Kidney (tissue), 14 donors: ENCODE results near the gene ZC3H14. TPM values are rescaled to one million over a fixed set of nuclear protein-coding genes. Genes with fewer than 3 reads are reported as not detected.

Experiments
- DNase-seq, 5 donors: peaks; one replicate each; pipeline ENCODE4 v3.0.0-alpha.2; 2013 to 2020
- FAIRE-seq: peaks from 2 replicates; lab custom pipeline; 2012; peaks lifted over from hg19 to GRCh38; lab: Jason Lieb, UNC
- H3K27ac ChIP-seq, 2 donors: one replicate each; pipeline ENCODE4 v1.7.0; 2013; ENCODE audit warnings: low read depth in 2 of 2, low read length in 2 of 2, inconsistent platforms in 1 of 2
- H3K27me3 ChIP-seq: one replicate; pipeline ENCODE4 v1.7.1; 2013; ENCODE audit warnings: low read length, inconsistent platforms; ENCODE audit not compliant: control insufficient read depth, insufficient read depth
- H3K36me3 ChIP-seq, 3 donors: one replicate each; pipeline versions ENCODE4 v1.7.0 to v1.7.1; 2013; ENCODE audit warnings: low read length in 3 of 3, control low read depth in 1 of 3, inconsistent platforms in 1 of 3; ENCODE audit not compliant: insufficient read depth in 3 of 3, control insufficient read depth in 2 of 3
- H3K4me1 ChIP-seq, 3 donors: one replicate each; pipeline versions ENCODE4 v1.7.0 to v1.7.1; 2013; ENCODE audit warnings: low read length in 3 of 3, inconsistent platforms in 1 of 3, low read depth in 1 of 3; ENCODE audit not compliant: control insufficient read depth in 2 of 3, insufficient read depth in 2 of 3
- H3K4me3 ChIP-seq, 3 donors: one replicate each; pipeline versions ENCODE4 v1.7.0 to v1.8.1; 2013; ENCODE audit warnings: low read length in 3 of 3, control low read depth in 1 of 3, inconsistent platforms in 1 of 3
- H3K9ac ChIP-seq, 3 donors: one replicate each; pipeline versions ENCODE4 v1.7.0 to v1.7.1; 2013; ENCODE audit warnings: low read length in 3 of 3, control low read depth in 1 of 3, inconsistent platforms in 1 of 3
- H3K9me3 ChIP-seq, 3 donors: one replicate each; pipeline versions ENCODE4 v1.7.0 to v1.7.1; 2013; ENCODE audit warnings: low read length in 3 of 3, control low read depth in 1 of 3, inconsistent platforms in 1 of 3; ENCODE audit not compliant: control insufficient read depth in 2 of 3, insufficient read depth in 1 of 3
- intact Hi-C: fragments of 100-400 bp; cut with DNase I; formaldehyde crosslinking; loops from one replicate; pipeline ENCODE4 v1.11.1; 2022
- polyA plus RNA-seq: library from polyadenylated mRNA; stranded (reverse); fragments of 350-450 nt; fragmentation: Illumina TruSeq; extraction: RNeasy Lipid Tissue Mini Kit (QIAGEN cat#74804); gene quantifications from one replicate; pipeline ENCODE4 v1.2.3, GENCODE V29; 2014; ENCODE audit warnings: low read depth, low replicate concordance; ENCODE audit not compliant: insufficient read depth
- total RNA-seq: library from RNA; stranded (reverse); fragmentation: NEBNext Ultra II Directional; extraction: Animal tissue kit (Norgen Biotek cat#: 25700); gene quantifications from one replicate; pipeline ENCODE4 v1.2.1, GENCODE V29; 2021
- TF ChIP-seq, protein P1 (sequence below): IDR thresholded peaks from 3 replicates; pipeline ENCODE4 v1.5.1; 2012; ENCODE audit warnings: mild to moderate bottlenecking, moderate library complexity, borderline replicate concordance; ENCODE audit not compliant: insufficient read depth; ENCODE audit errors: extremely low read depth
- donor health status: control.
- donor health status: control.
- donor health status: control.
- donor health status: control.
- donor health status: control.
- donor health status: DM: yes; HTN: yes; CAD: no.
- donor health status: Normal renal cell carcinoma (clear cell type).

Gene ZC3H14
- total and polyA plus RNA-seq, 2 donors from 2014 or later: 27.7 to 49.7 TPM

DNA sequence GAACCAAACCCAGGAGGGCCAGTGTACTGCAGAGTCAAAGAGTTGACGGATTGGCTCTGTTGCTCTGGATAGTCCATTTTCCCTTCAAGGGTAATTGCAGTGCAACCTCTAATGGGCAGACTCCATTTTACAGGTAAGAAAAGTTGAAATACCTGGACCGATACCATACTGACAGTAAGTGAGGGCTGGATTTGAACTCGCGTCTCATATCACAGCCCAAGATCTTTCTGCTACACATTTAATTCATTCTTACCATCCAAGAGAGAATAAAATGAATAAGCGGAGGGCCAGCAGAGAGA is 356 bp upstream of the ZC3H14 start:
- TF ChIP-seq, protein P1, sequence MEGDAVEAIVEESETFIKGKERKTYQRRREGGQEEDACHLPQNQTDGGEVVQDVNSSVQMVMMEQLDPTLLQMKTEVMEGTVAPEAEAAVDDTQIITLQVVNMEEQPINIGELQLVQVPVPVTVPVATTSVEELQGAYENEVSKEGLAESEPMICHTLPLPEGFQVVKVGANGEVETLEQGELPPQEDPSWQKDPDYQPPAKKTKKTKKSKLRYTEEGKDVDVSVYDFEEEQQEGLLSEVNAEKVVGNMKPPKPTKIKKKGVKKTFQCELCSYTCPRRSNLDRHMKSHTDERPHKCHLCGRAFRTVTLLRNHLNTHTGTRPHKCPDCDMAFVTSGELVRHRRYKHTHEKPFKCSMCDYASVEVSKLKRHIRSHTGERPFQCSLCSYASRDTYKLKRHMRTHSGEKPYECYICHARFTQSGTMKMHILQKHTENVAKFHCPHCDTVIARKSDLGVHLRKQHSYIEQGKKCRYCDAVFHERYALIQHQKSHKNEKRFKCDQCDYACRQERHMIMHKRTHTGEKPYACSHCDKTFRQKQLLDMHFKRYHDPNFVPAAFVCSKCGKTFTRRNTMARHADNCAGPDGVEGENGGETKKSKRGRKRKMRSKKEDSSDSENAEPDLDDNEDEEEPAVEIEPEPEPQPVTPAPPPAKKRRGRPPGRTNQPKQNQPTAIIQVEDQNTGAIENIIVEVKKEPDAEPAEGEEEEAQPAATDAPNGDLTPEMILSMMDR: no peak
- H3K4me1 ChIP-seq: peaks cover 0 to 11% (median 6%) of the 10 kb centered on the region in 3 donors
- DNase-seq: no peak
- H3K9me3 ChIP-seq: no peaks in the 10 kb centered on the region
- H3K4me3 ChIP-seq: peak overlapping the region; percentile 59 to 85 (median 62)
- FAIRE-seq: no peak
- intact Hi-C loops: no loop called here
- peak overlapping the region; percentile 85 to 89 for H3K27ac ChIP-seq
- no peaks in the 10 kb centered on the region for H3K36me3 ChIP-seq
- peak overlapping the region; percentile 2 to 48 (median 5) for H3K9ac ChIP-seq
- no peaks in the 10 kb centered on the region for H3K27me3 ChIP-seq

DNA sequence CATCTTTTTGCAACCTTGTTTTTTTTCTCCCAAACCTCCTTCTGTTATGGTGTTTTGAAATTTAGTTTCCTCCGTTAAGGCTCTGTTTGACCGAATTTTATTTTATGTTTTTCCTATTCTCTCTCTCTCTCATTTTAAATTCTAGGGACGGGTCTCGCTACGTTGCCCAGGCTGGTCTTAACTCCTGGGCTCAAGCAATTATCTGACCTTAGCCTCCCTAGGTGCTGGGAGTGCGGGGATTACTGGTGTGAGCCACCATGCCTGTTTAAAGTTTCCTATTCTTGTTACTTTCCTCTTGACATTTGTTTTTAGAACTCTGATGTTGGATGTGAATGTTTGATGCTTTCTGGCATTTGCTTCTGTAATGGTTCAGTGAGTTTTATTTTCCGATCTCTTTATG is 1.0 kb downstream of the ZC3H14 start:
- DNase-seq (no peak), FAIRE-seq (no peak)
- no peaks in the 10 kb centered on the region for H3K27me3 ChIP-seq
- H3K27ac ChIP-seq: no peak overlapping the region
- TF ChIP-seq, protein P1: no peak
- peak overlapping the region; percentile 62 to 92 (median 85) for H3K4me3 ChIP-seq
- peaks cover 2 to 12% (median 3%) of the 10 kb centered on the region in 3 donors for H3K36me3 ChIP-seq
- peaks cover 0 to 11% (median 6%) of the 10 kb centered on the region in 3 donors for H3K4me1 ChIP-seq
- intact Hi-C loops: no loop called here
- peak overlapping the region; percentile 33 to 86 (median 68) for H3K9ac ChIP-seq
- H3K9me3 ChIP-seq: no peaks in the 10 kb centered on the region

DNA sequence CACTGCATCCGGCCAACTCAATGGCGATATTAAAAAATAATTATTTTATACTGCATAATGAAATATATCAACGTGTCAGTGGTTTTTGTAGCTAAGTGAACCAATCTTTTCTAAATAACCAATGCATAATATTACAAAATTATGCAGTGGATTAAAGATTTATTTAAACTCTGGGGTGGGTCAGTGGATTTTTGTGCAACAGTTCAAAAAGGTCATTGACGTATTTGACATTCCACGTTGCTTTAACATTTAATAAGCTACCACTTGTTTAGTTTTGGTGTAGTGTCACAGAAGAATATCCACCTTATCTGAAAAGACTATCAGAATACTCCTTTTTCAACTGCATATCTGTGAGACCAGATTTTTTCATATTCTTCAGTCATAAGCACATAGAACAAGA is 2.6 kb downstream of the ZC3H14 start:
- H3K36me3 ChIP-seq: peaks cover 9 to 28% (median 12%) of the 10 kb centered on the region in 3 donors
- intact Hi-C loops: no loop called here
- DNase-seq (no peak), FAIRE-seq (no peak)
- H3K27me3 ChIP-seq: no peaks in the 10 kb centered on the region
- TF ChIP-seq, protein P1: no peak
- no peak overlapping the region for H3K9ac ChIP-seq
- peaks cover 0 to 11% (median 6%) of the 10 kb centered on the region in 3 donors for H3K4me1 ChIP-seq
- no peak overlapping the region for H3K27ac ChIP-seq
- H3K9me3 ChIP-seq: no peaks in the 10 kb centered on the region
- no peak overlapping the region for H3K4me3 ChIP-seq

DNA sequence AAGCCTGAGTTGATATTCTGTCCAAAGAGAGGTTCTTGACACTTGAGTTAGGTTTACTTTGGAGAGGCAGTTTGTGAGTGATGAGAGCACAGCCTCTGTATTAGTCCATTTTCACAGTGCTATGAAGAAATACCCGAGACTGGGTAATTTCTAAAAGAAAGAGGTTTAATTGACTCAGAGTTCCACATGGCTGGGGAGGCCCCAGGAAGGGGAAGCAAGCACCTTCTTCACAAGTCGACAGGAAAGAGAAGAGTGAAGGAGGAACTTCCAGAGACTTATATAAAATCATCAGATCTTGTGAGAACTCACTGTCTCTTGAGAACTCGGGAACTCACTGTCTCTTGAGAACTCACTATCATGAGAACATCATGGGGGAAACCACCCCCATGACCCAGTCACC is 5.4 kb downstream of the ZC3H14 start:
- Histone ChIP-seq H3K27me3 (no peaks in the 10 kb centered on the region), H3K9me3 (no peaks in the 10 kb centered on the region), H3K9ac (no peak overlapping the region), H3K27ac (no peak overlapping the region), H3K4me3 (no peak overlapping the region), H3K4me1 (peaks cover 0 to 6% (median 6%) of the 10 kb centered on the region in 3 donors), H3K36me3 (peaks cover 17 to 44% (median 17%) of the 10 kb centered on the region in 3 donors)
- DNase-seq: no peak
- FAIRE-seq: no peak
- TF ChIP-seq, protein P1: no peak
- intact Hi-C loops: no loop called here
